ENCODE data around the gene DDIT4.
"Not testable (repeated sequence)": the region's sequence is repeated elsewhere in the genome, so short reads cannot be mapped to it uniquely, and the experiment has no call there.

The DDIT4 gene

DNA sequence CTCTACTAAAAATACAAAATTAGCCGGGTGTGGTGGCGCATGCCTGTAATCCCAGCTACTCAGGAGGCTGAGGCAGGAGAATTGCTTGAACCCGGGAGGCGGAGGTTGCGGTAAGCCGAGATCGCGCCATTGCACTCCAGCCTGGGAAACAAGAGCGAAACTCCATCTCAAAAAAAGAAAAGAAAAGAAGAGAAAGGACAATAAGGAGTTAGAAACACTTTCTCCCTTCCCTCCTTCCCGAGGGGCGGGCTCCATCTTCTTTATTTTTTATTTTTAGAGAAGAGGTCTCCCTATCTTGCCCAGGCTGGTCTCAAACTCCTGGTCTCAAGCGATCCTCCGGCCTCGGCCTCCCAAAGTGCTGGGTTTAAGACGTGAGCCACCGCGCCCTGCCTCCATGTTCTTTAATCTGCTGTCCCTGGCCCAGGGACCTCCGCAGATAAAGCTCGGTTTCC is 23.1 kb downstream of the DDIT4 start:
- not testable (repeated sequence) for DNase-seq

DNA sequence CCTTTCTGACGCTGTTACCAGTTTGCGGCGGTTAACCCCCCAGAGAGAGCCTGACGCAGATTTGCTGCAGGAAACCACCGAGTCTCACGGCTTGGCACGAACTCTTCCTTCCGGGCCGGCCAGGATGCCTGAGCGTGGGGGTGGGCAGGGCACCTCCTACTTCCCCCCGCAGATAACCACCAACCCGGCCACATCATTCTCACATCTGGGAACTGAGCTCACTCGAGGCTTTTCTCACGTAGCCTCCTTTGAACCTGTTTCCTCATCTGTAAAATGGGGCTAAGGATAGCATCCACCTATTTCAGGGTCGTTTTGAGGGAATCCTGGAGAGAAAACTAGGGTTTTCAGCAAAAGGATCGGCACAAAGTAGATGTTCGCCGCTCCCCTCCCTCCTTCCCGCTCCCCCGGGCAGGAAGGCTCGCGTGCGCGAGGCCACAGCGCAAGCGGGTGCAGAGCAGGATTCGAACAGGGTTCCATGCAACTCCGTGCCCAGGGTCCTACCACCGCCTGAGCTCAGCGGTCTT is 23.6 kb downstream of the DDIT4 start:
- peak; percentile 88 to 92 for DNase-seq

DNA sequence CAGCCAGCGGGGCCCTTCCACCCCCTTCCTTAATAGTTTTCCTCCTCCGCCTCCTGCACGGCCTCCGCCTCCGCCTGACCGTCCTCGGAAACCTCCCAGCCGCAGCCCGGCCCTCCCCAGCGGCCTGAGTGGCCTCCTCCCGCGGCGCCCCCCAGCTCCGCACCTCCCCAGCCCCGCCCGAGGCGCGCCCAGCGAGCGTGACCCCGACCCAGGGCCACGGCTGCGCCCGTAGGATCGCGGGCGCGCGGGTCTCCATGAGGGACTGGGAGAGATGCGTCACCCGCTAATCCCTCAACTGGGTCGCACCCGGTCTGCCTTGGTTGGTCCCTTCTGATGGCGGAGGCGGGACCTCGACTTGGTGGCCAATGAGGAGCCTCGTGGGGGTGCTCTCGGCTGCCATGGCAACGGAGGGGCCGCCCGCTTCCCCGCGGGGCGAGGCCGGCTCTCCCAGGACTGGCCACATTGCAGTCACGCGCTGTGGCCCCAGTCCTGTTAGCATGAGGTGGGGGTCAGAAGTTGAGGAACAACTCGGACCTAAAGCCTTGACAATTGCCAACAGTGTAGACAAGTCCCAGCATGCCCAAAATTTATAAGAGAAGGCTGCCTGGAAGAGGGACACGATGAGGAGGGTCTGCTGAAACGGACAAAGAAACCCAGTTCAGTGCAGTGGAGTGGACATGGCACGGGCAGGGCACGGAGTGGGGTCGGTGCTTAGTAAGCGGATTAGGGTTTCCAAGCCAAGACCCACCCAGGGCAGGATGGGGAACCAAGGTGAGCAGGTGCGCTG is 24.3 kb downstream of the DDIT4 start:
- DNase-seq = peak; percentile 88 to 90

DNA sequence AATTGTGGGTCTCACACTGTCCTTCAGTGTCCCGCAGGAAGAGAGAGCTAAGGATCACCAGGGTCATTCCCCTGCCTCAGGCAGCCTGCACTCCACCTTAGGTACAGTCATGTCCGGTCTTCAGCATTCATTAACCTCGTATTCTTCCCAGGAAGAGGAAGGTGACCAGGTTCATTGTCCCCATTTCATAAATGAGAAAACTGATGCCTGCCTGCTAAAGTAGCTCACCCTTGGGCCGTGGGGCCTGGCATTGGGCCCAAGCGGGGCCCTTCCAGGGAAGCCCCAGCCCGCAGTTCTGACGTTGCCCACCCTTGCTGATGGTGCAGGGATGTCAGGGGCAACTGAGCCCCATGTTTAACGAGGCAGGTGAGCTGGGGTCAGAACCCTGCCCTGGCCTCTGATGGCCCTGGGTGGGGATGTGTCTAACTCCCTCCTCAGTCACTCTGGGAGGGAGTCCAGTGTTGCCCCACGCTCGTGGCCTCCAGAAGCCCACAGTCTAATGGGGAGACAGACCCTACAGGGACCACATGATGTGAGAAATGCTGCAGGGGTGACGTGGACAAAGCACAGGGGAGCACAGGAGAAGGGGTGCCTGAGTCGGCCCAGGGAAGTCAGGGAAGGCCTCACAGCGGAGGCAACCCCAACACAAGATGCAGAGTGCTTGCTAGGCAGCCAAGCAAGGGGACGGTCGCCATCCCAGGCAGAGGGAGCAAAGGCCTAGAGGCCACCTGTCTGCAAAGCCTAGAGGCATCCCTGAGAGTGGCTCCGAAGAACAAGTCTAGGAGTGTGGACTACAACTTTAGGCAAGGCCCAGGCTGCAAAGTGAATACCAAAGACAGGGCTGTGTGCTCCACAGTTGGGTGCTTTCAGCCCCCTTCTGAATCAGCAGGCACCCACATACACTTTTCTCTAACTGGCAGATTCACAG is 25.1 kb downstream of the DDIT4 start:
- DNase-seq = no peak

DNA sequence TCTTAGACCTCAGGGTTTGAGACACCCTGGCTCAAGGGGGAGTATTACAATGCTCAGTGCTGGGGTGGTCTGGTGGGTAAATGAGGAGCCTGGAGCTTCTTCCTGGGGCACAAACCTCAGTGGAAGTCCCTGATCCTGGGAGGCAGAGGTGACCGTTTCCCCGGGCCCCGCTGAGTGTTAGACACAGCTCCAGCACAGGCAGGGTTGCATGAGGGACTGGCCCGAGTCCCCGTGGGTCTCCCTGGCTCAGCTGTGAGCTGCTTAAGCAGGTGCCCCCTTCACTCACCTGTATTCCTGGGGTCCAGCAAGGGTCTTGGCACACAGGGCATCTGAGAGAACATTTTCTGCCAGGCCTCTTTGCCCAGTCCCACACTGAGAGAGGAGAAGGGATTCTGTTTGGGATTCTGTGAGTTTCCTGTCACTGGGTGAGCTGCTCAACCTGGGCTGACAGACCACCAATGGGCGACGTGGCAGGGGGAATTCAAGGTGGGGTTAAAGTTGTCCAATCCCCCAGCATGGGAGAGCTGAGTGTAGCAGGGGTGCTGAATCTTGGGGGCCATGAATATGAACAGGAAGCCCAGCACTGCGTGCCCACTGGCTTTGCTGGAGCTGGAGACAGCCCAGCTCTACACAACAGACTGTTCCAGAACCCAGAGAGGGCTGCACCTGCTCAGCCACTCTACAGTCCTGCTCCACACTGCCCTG is 29.9 kb downstream of the DDIT4 start:
- DNase-seq = no peak

DNA sequence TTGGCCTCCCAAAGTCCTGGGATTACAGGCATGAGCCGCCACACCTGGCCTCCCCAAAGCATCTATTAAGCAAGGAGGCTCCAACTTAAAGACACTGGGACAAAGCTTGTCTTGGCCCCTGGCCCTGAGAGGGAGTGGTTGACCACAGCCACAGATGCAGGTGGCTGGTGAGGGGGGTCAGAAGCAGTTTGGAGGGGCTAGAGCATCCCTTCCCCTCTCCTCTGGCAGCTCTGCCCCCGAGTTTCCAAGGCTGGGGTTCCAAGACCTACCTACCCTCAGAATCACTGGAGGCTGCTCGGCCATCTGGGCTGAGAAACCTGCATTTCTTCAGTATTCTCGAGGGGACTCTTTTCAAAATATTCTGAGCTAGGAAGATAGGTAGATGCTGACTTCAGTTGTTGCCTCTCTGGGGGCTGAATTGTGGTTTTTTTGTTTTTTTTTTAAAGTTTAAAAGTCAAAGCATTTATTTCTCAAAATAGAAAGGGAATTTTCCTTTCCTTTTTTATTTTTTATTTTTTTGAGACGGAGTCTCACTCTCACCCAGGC is 32.6 kb downstream of the DDIT4 start:
- DNase-seq = no peak

DNA sequence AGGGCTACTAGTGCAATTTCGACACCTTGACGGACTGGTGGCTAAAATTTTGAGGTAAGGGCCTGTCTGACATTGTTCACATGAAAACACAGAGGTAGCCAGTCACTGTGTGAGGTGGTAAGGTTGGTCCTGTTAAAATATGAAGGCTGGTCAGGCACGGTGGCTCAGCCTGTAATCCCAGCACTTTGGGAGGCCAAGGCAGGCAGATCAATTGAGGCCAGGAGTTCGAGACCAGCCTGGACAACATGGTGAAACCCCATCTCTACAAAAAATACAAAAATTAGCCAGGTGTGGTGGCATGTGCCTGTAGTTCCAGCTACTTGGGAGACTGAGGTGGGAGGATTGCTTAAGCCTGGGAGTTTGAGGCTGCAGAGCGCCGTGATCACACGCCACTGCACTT is 34.0 kb downstream of the DDIT4 start:
- not testable (repeated sequence) for DNase-seq

DNA sequence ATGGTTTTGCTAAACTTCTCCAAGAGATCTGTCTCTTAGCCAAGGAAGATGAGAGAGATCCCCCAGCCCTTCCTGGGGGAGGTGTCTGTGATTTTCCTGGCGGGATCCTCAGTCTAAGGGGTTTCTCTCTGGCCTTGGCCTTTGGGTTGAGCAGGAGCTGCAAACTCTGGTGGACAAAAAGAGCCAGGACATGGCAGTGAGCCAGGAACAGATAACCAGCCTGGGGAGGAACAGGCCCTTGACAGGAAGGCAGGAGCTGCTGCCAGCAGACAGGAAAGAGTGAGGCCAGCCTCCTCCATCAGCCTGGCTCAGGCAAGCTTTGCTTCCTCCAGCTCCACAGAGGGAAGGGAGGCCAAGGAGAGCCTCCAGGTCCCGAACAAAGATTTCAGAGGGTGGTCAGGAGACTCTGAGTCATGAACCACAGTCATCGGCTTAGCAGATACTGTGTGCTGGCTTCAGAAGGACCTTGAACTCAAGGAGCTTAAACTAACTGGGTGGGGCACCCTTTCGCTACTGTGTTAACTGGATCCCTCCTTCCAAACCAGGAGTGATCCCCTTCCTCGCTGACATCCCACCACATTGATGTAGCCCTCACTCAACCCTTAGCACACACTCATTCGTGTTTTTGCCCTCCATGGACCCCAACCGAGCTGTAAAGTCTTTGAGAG is 34.7 kb downstream of the DDIT4 start:
- peak; percentile 83 to 87 for DNase-seq

DNA sequence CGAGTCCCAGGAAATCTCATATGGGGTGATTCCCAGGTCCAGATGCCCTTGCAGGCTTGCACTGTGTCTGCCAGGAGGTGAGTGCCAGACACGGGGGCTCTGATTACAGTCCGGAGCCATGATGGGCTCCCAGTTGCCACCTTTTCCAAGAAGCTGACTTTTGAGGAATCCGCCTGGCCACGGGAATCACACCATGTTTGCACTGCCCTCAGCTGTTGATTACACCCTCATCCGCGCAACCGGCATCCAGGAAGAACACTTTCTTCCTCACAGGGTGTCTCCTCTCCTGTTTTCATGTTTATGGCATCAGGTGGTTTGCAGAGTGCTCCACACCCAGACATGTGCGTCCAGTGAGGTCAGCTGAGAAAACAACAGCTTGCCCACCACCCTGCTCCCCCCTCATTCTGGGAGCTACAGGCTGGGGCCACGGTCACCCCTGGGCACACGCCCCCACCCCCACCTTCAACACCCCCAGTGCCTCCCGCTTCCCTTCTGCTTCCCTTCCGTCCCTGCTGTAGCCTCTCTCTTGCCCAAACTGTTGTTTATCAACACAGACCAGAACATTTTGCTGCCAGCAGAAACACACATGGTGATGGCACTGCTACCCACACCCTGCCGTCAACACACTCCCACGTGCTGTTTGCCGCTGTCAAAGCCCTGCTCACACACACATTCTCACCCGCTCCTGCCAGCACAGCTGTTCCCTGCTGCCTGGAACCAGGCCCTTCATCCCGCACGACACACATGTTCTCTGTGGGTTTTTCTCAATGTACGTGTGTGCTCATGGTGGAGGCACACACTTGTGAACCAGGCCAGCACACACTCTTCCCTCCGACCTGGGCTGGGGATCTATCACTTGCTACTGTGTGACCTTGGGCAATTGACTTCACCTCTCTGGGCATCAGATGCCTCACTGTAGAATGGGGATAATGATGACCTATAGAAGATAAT is 35.8 kb downstream of the DDIT4 start:
- peak; percentile 49 to 81 for DNase-seq

DNA sequence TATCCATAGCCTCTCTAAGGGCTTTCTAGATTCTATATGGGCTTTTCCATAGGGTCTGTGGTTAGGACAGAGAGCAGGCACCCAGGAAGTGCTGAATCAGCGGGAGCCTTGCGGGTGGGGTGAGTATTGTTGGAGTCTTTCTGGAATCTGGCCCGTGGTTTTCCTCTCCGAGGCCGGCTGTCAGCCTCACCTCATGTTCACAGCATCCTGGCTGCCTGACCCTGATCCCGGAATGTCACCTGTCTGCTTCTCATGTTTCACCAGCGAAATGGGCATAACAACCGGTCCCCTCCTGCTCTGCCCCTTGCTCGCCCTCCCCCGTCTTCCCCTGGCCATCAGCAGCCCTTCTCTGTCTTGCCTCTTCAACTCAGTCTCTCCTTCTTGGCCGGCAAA is 36.5 kb downstream of the DDIT4 start:
- DNase-seq = no peak

DNA sequence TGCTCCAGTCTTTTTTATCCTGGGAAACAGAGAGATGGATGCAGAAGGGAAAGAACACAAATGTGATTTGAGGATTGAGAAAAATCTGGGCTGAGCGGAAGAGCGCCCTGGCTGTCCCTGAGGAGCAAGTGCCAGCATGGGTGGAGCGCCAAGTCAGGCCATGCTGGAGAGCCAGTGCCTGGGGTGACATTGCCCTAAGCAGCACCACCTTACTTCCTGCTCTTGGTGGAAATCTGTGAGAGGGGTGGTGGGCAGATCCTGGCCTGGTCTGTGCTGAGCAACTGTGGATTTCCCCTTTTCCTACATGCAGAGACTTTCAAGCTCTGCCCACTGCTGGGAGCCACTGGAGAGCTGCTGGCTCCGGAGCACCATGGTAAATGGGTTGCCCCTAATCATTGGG is 36.9 kb downstream of the DDIT4 start:
- peak; percentile 73 to 92 for DNase-seq

DNA sequence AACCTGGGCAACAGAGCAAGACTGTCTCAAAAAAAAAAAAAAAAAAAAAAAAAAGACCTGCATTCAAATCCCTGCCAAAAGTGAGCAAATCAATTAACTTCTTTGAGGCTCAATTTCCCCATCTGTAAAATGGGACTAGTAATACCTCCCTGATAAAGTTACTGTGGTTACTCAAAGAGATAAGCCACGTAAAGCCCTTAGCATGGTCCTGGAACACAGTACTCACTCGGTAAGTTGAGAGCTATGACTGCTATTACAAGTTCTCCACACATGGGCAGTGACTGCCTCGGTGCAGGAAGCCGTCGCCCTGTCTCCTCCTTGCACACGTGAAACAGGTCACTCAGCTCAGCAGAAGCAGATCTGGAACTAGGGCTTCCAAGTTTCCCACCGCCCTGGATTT is 37.9 kb downstream of the DDIT4 start:
- no peak for DNase-seq

DNA sequence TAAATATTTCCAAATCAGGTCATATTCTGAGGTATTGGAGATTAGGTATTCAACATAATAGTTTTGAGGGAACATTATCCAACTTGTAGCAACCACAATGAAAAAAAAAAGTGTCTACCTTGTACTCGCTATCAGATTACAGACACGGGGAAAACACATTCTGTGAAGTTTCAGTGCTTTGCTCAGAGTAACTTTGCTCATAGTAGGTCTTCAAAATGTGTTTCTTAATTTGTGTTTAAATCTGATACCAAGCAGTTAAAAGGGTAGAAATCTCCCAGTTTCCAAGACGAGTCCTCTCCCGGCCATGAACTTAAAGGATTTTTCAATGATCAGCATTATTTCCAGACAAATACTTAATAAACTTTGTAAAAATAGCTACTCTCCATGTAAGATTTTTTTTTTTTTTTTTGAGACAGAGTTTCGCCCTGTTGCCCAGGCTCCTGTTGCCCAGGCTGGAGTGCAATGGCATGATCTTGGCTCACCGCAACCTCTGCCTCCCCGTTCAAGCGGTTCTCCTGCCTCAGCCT is 39.2 kb downstream of the DDIT4 start:
- DNase-seq = no peak

DNA sequence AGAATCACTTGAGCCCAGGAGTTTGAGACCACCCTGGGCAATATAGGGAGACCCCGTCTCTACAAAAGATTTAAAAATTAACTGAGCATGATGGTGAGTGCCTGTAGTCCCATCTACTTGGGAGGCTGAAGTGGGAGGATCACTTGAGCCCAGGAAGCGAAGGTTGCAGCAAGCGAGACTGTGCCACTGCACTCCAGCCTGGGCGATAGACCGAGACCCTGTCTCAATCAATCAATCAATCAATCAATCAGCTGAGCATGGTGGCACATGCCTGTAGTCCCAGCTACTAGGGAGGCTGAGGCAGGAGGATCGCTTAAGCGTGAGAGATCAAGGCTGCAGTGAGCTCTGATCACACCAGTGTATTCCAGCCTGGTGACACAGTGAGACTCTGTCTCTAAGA is 40.5 kb downstream of the DDIT4 start:
- no peak for DNase-seq

DNA sequence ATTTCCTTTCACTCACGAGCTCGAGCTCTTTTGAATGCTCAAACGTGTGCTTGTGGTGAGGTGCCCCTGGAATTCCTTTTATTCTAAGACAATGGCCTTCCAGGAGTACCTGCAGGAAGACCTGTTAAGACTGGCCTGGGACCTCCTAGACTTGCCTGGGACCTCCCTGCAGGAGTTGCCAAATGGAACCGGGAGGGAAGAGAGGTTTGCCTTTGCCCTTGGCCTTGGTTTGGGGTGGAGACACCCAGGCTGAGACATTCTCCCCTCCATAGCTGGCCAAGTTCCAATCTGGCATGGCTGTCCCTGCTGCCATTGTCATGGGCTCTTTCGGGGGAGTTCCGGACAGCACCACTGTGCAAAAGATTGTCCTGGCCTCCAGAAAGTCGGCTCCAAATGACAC is 41.3 kb downstream of the DDIT4 start:
- no peak for DNase-seq

DNA sequence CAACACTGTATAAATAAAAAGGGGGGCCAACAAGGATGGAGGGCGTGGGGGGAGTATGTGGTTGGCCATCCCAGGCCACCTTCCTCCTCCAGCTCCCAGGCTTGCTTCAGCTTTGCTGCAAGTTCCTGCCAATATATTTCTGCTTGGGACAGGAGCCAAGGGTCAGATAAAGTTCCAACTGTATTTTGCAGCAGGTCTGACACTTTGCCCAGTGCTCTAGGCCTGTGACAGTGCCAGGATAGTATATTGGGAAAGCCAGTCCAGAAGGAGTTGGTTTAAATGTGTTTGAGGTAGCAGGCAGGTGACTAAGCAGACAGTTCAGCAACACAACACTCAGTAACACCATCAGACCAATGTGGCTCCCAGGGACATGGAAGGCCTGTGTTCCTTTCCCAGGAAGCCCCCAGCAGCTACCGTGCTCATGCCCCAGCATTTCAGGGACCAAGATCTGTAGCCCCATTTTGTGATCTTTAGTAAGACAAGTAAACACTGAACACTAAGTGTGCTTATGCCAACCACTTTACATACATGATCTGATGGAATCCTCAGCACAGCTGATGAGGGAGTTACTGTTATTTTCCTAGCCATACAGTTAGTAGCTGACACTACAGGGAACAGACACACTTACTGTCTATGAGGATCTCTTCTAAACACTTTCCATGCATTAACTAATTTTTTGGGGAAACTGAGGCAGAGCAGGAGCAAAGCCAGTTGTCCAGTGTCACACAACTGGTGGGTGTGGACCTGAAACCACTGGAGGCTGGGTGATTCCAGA is 42.1 kb downstream of the DDIT4 start:
- no peak for DNase-seq

DNA sequence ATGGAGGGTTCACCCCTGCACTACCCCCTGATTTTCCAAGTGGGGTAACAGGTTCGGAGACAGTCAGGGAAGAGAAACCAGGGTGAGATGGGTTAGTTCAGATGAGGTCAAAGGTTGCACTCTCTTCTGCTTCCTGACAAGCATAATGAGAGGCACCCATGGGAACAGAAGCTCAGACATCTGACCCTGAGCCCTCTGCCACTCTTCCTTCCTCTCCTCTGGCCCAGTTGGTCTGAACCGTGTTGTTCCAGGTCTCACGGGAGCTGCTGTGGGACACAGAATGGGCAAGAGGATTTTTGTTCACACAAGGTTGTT is 42.6 kb downstream of the DDIT4 start:
- DNase-seq = peak in 1 of 2 donors; percentile 36

DNA sequence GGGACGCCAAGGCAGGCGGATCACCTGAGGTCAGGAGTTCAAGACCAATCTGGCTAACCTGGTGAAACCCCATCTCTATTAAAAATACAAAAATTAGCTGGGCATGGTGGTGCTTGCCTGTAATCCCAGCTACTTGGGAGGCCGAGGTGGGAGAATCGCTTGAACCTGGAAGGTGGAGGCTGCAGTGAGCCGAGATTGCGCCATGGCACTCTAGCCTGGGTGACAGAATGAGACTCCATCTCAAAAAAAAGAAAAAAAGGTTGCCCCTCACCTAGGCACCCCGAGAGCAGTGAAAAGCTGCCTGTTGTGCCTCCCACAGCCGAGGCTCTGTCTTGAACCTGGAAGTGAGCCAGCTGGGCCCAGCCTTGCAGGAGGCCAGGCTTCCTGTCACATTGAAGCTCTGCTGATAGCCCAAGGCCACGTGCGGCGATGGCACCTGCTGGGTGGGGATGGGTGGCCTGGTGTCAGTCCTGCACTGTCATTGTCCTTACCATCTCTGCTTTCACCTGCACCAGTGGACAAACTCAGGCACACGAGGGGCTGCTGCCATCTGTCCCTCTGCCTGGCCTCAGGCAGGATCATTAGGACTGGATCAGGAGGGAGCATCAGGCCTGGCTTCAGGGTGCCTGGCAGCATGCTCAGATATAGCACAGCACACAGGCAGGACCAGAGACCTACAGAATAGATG is 43.2 kb downstream of the DDIT4 start:
- no peak for DNase-seq
